H1 (cell line): ENCODE measurements around the gene TMEM63C. TPM values are rescaled to one million over a fixed set of nuclear protein-coding genes. Genes with fewer than 3 reads are reported as not detected.

Source experiments
- BRCA1 ChIP-seq: IDR thresholded peaks from 2 replicates; pipeline ENCODE4 v1.6.1; 2012; ENCODE audit warnings: low read depth, low read length, improper control_type of control experiment
- EGR1 ChIP-seq: IDR thresholded peaks from 2 replicates; pipeline ENCODE4 v1.6.1; 2011; ENCODE audit warnings: low read depth, low read length, borderline replicate concordance
- TBP ChIP-seq: IDR thresholded peaks from 2 replicates; pipeline ENCODE4 v1.6.1; 2011; ENCODE audit warnings: low read depth, low read length, improper control_type of control experiment
- polyA plus RNA-seq, 7 experiments: library from polyadenylated mRNA; depleted of rRNA in 3 of 7; stranded (reverse) in 5 of 7; unstranded in 2 of 7; fragments of >200 nt in 5 of 7; fragments of 200-250 nt in 2 of 7; gene quantifications; 1 replicate in 5 of 7; 2 replicates in 1 of 7; 4 replicates in 1 of 7; pipeline versions ENCODE4 v1.2.1 to v1.2.3, GENCODE V29; 2011 to 2013; ENCODE audit warnings: missing spikeins in 2 of 7, mixed read lengths in 2 of 7
- total RNA-seq: library from RNA; stranded (reverse); fragmentation: NEBNext Ultra II Directional; extraction: Animal tissue kit (Norgen Biotek cat#: 25700); gene quantifications from 2 replicates; pipeline ENCODE4 v1.2.1, GENCODE V29; 2021
- TF ChIP-seq, protein P1 (sequence below): IDR thresholded peaks from 2 replicates; pipeline ENCODE4 v1.6.1; 2012; ENCODE audit warnings: inconsistent platforms

Gene TMEM63C
- total and polyA plus RNA-seq, 2 of the 8 experiments (the other 6 are each of a cell fraction or from before 2014, with no cell fraction given): 3.0 to 7.6 TPM

GRCh38 chr14:77258566-77258965, 77.0 kb downstream of the TMEM63C start (continued):
- no peak for TF ChIP-seq TBP
- TF ChIP-seq, protein P1, sequence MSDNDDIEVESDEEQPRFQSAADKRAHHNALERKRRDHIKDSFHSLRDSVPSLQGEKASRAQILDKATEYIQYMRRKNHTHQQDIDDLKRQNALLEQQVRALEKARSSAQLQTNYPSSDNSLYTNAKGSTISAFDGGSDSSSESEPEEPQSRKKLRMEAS: no peak
- no peak for TF ChIP-seq EGR1
- no peak for TF ChIP-seq BRCA1
- TF ChIP-seq, all 59 proteins: peak for 0
